HepG2 (cell line): ENCODE measurements around the gene ANK3. TPM values are rescaled to one million over a fixed set of nuclear protein-coding genes. Genes with fewer than 3 reads are reported as not detected.

Source experiments
- ATAC-seq: fragments of 200-7000 bp; cut with Tn5 transposase; 3 replicates; pipeline ENCODE4 v1.9.1; 2020; ENCODE audit warnings: mild to moderate bottlenecking, moderate library complexity
- BruUV-seq: library from RNA; stranded (reverse); fragments of 400-500 nt; replicated peaks from 2 replicates; lab custom pipeline; 2021; lab: Mats Ljungman, UMichigan
- CTCF ChIA-PET: fragments of 300-600 bp; formaldehyde crosslinking; extraction: SDS; loops from one replicate; lab custom pipeline; 2021; ENCODE audit warnings: low total read pairs, inconsistent platforms, low intra/inter-chr PET ratio; lab: Yijun Ruan, JAX
- POLR2A ChIA-PET: fragments of 350-600 bp; sonication (Branson Sonifier 250); formaldehyde crosslinking; loops from one replicate; lab custom pipeline; 2020; ENCODE audit warnings: antibody characterized with exemption, inconsistent platforms; lab: Yijun Ruan, JAX
- DNase-seq: peaks from one replicate; pipeline ENCODE4 v3.0.0-alpha.2; 2015; ENCODE audit warnings: low spot score
- FAIRE-seq: peaks from 3 replicates; lab custom pipeline; 2011; peaks lifted over from hg19 to GRCh38; lab: Jason Lieb, UNC
- H2AFZ ChIP-seq: one replicate; pipeline ENCODE4 v1.6.1; 2011; ENCODE audit warnings: low read length, inconsistent platforms
- H3K27ac ChIP-seq: fragments of 300-600 bp; 3 replicates; pipeline ENCODE4 v1.8.0; 2011; ENCODE audit warnings: mixed run types, mild to moderate bottlenecking, mixed read lengths, low read length, inconsistent platforms; ENCODE audit not compliant: insufficient read depth; ENCODE audit errors: extremely low read length
- H3K27me3 ChIP-seq, 2 experiments: fragments of 200-600 bp in 1 of 2; 2 replicates in 1 of 2; 3 replicates in 1 of 2; pipeline versions ENCODE4 v1.6.0 to v1.8.0; 2011; ENCODE audit warnings: low read length in 2 of 2, mild to moderate bottlenecking in 2 of 2, moderate library complexity in 2 of 2, inconsistent platforms in 1 of 2; ENCODE audit not compliant: insufficient read depth in 2 of 2, control insufficient read depth in 1 of 2
- H3K36me3 ChIP-seq, 2 experiments: fragments of 200-600 bp in 1 of 2; replicated peaks in 1 of 2; 2 replicates in 1 of 2; 3 replicates in 1 of 2; pipeline versions ENCODE4 v1.5.1 to v1.8.0; 2011; ENCODE audit warnings: low read length in 2 of 2, inconsistent platforms in 1 of 2; ENCODE audit not compliant: insufficient read depth in 2 of 2, control insufficient read depth in 1 of 2
- H3K4me1 ChIP-seq: 2 replicates; pipeline ENCODE4 v1.5.1; 2012; ENCODE audit warnings: low read length, inconsistent platforms; ENCODE audit not compliant: insufficient read depth
- H3K4me2 ChIP-seq: 2 replicates; pipeline ENCODE4 v1.6.0; 2011; ENCODE audit warnings: low read depth, low read length, inconsistent platforms
- H3K4me3 ChIP-seq, 3 experiments: fragments of 200-600 bp in 1 of 3; sonication (generic), shearing (Covaris generic) in 1 of 3; replicated peaks in 1 of 3; 2 replicates each; pipeline ENCODE4 v1.5.1; 2011 to 2016; ENCODE audit warnings: low read length in 3 of 3, inconsistent platforms in 2 of 3, low read depth in 2 of 3, mild to moderate bottlenecking in 2 of 3, control low read depth in 1 of 3, mixed read lengths in 1 of 3; ENCODE audit not compliant: insufficient read depth in 1 of 3
- H3K79me2 ChIP-seq: one replicate; pipeline ENCODE4 v1.6.1; 2011; ENCODE audit warnings: low read length, inconsistent platforms; ENCODE audit not compliant: insufficient read depth
- H3K9ac ChIP-seq: 2 replicates; pipeline ENCODE4 v1.6.0; 2011; ENCODE audit warnings: mild to moderate bottlenecking, low read depth, low read length, inconsistent platforms; ENCODE audit not compliant: insufficient read depth
- H3K9me3 ChIP-seq: 2 replicates; pipeline ENCODE4 v1.5.1; 2012; ENCODE audit warnings: mild to moderate bottlenecking, low read length
- H4K20me1 ChIP-seq: 2 replicates; pipeline ENCODE4 v1.6.0; 2011; ENCODE audit warnings: inconsistent platforms, mild to moderate bottlenecking, low read length, moderate library complexity; ENCODE audit not compliant: insufficient read depth
- ATRX ChIP-seq: sonication (generic); formaldehyde crosslinking; IDR thresholded peaks from 2 replicates; pipeline ENCODE4 v1.4.0; 2020; ENCODE audit warnings: missing genetic modification reagents, borderline replicate concordance
- EED ChIP-seq: sonication (generic); formaldehyde crosslinking; IDR thresholded peaks from 2 replicates; pipeline ENCODE4 v1.5.0; 2020; ENCODE audit warnings: mild to moderate bottlenecking, missing genetic modification reagents
- HHEX ChIP-seq: IDR thresholded peaks from 2 replicates; pipeline ENCODE4 v1.6.1; 2016; ENCODE audit warnings: control low read depth
- HIVEP1 ChIP-seq: sonication (generic); formaldehyde crosslinking; IDR thresholded peaks from 2 replicates; pipeline ENCODE4 v1.4.0; 2020; ENCODE audit warnings: mild to moderate bottlenecking, missing genetic modification reagents
- MXD4 ChIP-seq: IDR thresholded peaks from 2 replicates; pipeline ENCODE4 v1.6.1; 2016; ENCODE audit warnings: mild to moderate bottlenecking, missing biosample characterization, missing genetic modification reagents
- NFATC3 ChIP-seq: sonication (generic); formaldehyde crosslinking; IDR thresholded peaks from 2 replicates; pipeline ENCODE4 v1.5.1; 2020; ENCODE audit warnings: mild to moderate bottlenecking, missing genetic modification reagents
- REPIN1 ChIP-seq: sonication (generic); formaldehyde crosslinking; IDR thresholded peaks from 2 replicates; pipeline ENCODE4 v1.8.0; 2022; ENCODE audit warnings: missing genetic modification reagents, low read depth, mild to moderate bottlenecking, borderline replicate concordance
- SP5 ChIP-seq: IDR thresholded peaks from 2 replicates; pipeline ENCODE4 v1.6.1; 2016; ENCODE audit warnings: low read depth, borderline replicate concordance
- SRF ChIP-seq: IDR thresholded peaks from 2 replicates; pipeline ENCODE4 v1.6.1; 2011; ENCODE audit warnings: mild to moderate bottlenecking, low read depth, low read length, moderate library complexity
- SRSF9 ChIP-seq: fragments of 200-400 bp; formaldehyde crosslinking; IDR thresholded peaks from 2 replicates; pipeline ENCODE4 v1.6.1; 2018; ENCODE audit warnings: borderline replicate concordance, mild to moderate bottlenecking, low read depth, low read length; ENCODE audit not compliant: insufficient read depth, poor library complexity, severe bottlenecking
- THYN1 ChIP-seq: sonication (generic); formaldehyde crosslinking; IDR thresholded peaks from 2 replicates; pipeline ENCODE4 v1.8.1; 2023; ENCODE audit warnings: low read depth, mild to moderate bottlenecking, moderate library complexity, missing genetic modification reagents, borderline replicate concordance
- ZFP1 ChIP-seq: IDR thresholded peaks from 2 replicates; pipeline ENCODE4 v1.6.1; 2016
- ZNF317 ChIP-seq: sonication (generic); formaldehyde crosslinking; IDR thresholded peaks from 2 replicates; pipeline ENCODE4 v1.5.0; 2020; ENCODE audit warnings: mild to moderate bottlenecking, missing genetic modification reagents
- ZNF674 ChIP-seq: sonication (generic); formaldehyde crosslinking; IDR thresholded peaks from 2 replicates; pipeline ENCODE4 v1.5.0; 2020; ENCODE audit warnings: low read depth, mild to moderate bottlenecking, missing genetic modification reagents
- ZNF780A ChIP-seq: sonication (generic); formaldehyde crosslinking; IDR thresholded peaks from 2 replicates; pipeline ENCODE4 v1.8.0; 2022; ENCODE audit warnings: mild to moderate bottlenecking, missing genetic modification reagents, moderate library complexity
- WGBS: methylation state at CpG from one replicate; pipeline ENCODE4 v1.1.6; 2017; ENCODE audit warnings: low lambda C conversion rate; 5-methylcytosine and 5-hydroxymethylcytosine counted together
- in situ Hi-C: cut with HindIII; loops from 2 replicates; pipeline ENCODE4 v1.10.0; 2017; ENCODE audit warnings: low pct_unique_long_range_greater_than_20kb; ENCODE audit not compliant: extremely low pct_ligation_motif_present
- intact Hi-C: fragments of 100-400 bp; cut with micrococcal nuclease; formaldehyde crosslinking; loops from one replicate; pipeline ENCODE4 v1.10.0; 2022; ENCODE audit not compliant: unreplicated experiment
- polyA plus RNA-seq, 8 experiments: library from polyadenylated mRNA; depleted of rRNA in 3 of 8; stranded (reverse) in 7 of 8; unstranded in 1 of 8; fragments of >200 nt; fragmentation: Illumina TruSeq in 4 of 8; extraction: Trizol in 4 of 8; gene quantifications; 2 replicates each; pipeline versions ENCODE4 v1.2.1 to v1.2.3, GENCODE V29; 2011 to 2016; ENCODE audit warnings: low read depth in 4 of 8, missing spikeins in 1 of 8, mixed read lengths in 1 of 8; ENCODE audit not compliant: insufficient read depth in 1 of 8
- total RNA-seq, 5 experiments: library from RNA; depleted of rRNA; stranded (reverse); fragments of >200 nt; fragmentation: Illumina TruSeq; extraction: Trizol; gene quantifications; 2 replicates each; pipeline ENCODE4 v1.2.3, GENCODE V29; 2016; ENCODE audit warnings: low read depth in 1 of 5
- TF ChIP-seq, protein P1 (sequence below): sonication (generic); formaldehyde crosslinking; IDR thresholded peaks from 2 replicates; pipeline ENCODE4 v1.4.0; 2020; ENCODE audit warnings: mild to moderate bottlenecking, missing genetic modification reagents
- TF ChIP-seq, protein P2 (sequence below): sonication (generic); formaldehyde crosslinking; IDR thresholded peaks from 2 replicates; pipeline ENCODE4 v1.9.0; 2021; ENCODE audit warnings: missing genetic modification reagents, mild to moderate bottlenecking, borderline replicate concordance
- TF ChIP-seq, protein P3 (sequence below): sonication (generic); formaldehyde crosslinking; IDR thresholded peaks from 2 replicates; pipeline ENCODE4 v1.4.0; 2020; ENCODE audit warnings: missing genetic modification reagents, low read depth, mild to moderate bottlenecking, borderline replicate concordance

ANK3 gene
- total and polyA plus RNA-seq, 2 of the 13 experiments (the other 11 are each of a cell fraction or from before 2014, with no cell fraction given): not detected

DNA sequence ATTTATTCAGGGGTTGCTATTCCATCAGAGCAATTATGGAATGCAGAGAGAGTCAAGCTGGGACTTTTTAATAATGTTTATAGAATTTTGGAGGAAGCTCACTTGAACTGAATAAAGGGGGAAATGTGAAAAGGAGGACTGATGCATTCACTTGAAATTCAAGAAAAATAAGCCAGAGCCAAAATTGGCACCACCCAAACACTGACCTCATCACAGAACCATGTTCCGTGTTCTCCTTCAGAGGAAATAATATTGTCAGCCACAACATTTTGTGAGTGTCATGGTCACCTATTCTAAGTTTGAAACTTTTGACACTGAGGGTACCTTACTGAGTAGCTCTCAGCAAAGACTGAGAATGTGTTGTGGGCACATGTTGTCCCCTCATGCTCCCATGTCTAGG, 207.0 kb downstream of the ANK3 start:
- TF ChIP-seq SRSF9 (no peak), ZNF674 (no peak), ATRX (CRISPR knock-in tag) (no peak), HHEX (no peak), MXD4 (CRISPR knock-in tag) (no peak), ZFP1 (CRISPR knock-in tag) (no peak)
- Histone ChIP-seq H3K9ac (no peak overlapping the region), H4K20me1 (no peaks in the 10 kb centered on the region), H3K4me1 (no peaks in the 10 kb centered on the region), H3K27me3 (no peaks in the 10 kb centered on the region), H3K36me3 (no peaks in the 10 kb centered on the region), H3K4me3 (no peak overlapping the region), H3K27ac (no peak overlapping the region), H2AFZ (no peak overlapping the region), H3K4me2 (no peak overlapping the region), H3K9me3 (no peaks in the 10 kb centered on the region), H3K79me2 (no peaks in the 10 kb centered on the region)
- ATAC-seq: no peak
- FAIRE-seq: no peak
- intact Hi-C loops (no loop called here), in situ Hi-C loops (no loop called here)
- 85% methylated on average over 1 of the region's 1 CpG for WGBS
- DNase-seq: no peak
- POLR2A ChIA-PET: no interaction called here
- BruUV-seq: no TSS peak
- CTCF ChIA-PET: no interaction called here

DNA sequence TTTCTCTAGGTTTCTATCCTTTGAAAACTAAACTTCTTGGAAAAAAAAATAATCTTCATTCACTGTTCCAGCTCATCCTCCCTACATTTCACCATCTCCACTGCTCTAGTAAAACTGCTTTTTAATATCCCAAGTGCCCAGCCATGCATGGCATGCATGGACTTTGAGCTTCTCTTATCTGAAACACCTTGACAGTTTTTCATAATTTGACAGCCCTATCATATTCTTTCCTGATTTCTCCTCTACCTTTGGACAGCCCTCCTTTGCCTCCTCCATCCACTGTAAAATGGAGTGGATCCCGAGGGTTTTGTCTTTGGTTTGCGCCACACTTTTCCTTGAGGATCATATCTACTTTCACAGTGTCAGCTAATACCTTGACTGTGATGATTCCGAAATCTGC, 212.8 kb downstream of the ANK3 start:
- DNase-seq: no peak
- no peak for ATAC-seq
- POLR2A ChIA-PET: no interaction called here
- Histone ChIP-seq H3K9ac (no peak overlapping the region), H3K36me3 (no peaks in the 10 kb centered on the region), H3K4me2 (no peak overlapping the region), H3K79me2 (no peaks in the 10 kb centered on the region), H3K27ac (no peak overlapping the region), H3K4me1 (no peaks in the 10 kb centered on the region), H4K20me1 (no peaks in the 10 kb centered on the region), H3K27me3 (no peaks in the 10 kb centered on the region), H3K9me3 (no peaks in the 10 kb centered on the region), H2AFZ (no peak overlapping the region), H3K4me3 (no peak overlapping the region)
- 74% methylated on average over 3 of the region's 3 CpGs for WGBS
- no TSS peak for BruUV-seq
- intact Hi-C loops (no loop called here), in situ Hi-C loops (no loop called here)
- CTCF ChIA-PET: no interaction called here
- no peak for FAIRE-seq
- TF ChIP-seq, protein P1, sequence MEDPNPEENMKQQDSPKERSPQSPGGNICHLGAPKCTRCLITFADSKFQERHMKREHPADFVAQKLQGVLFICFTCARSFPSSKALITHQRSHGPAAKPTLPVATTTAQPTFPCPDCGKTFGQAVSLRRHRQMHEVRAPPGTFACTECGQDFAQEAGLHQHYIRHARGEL (CRISPR knock-in tag): no peak
- TF ChIP-seq NFATC3 (CRISPR knock-in tag) (no peak), HIVEP1 (CRISPR knock-in tag) (no peak), SP5 (CRISPR knock-in tag) (no peak), REPIN1 (CRISPR knock-in tag) (no peak), ZNF317 (CRISPR knock-in tag) (no peak), THYN1 (CRISPR knock-in tag) (no peak), EED (CRISPR knock-in tag) (no peak), ZNF780A (no peak), SRF (no peak)
- TF ChIP-seq, protein P2, sequence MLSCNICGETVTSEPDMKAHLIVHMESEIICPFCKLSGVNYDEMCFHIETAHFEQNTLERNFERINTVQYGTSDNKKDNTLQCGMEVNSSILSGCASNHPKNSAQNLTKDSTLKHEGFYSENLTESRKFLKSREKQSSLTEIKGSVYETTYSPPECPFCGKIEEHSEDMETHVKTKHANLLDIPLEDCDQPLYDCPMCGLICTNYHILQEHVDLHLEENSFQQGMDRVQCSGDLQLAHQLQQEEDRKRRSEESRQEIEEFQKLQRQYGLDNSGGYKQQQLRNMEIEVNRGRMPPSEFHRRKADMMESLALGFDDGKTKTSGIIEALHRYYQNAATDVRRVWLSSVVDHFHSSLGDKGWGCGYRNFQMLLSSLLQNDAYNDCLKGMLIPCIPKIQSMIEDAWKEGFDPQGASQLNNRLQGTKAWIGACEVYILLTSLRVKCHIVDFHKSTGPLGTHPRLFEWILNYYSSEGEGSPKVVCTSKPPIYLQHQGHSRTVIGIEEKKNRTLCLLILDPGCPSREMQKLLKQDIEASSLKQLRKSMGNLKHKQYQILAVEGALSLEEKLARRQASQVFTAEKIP: no peak
- TF ChIP-seq, protein P3, sequence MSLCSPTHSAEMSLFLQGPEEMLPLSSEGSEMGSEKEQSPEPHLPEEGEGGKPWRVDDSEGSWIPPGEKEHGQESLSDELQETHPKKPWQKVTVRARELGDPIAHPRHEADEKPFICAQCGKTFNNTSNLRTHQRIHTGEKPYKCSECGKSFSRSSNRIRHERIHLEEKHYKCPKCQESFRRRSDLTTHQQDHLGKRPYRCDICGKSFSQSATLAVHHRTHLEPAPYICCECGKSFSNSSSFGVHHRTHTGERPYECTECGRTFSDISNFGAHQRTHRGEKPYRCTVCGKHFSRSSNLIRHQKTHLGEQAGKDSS (CRISPR knock-in tag): no peak
